OCI-LY3 (cell line): ENCODE data around the gene GADD45G.

Experiments
- H2AFZ ChIP-seq: fragments of 200-600, 300-600 bp; shearing (Covaris generic); 2 replicates; pipeline ENCODE4 v1.6.0; 2014; ENCODE audit warnings: antibody characterized with exemption, low read depth, low read length
- H3K27ac ChIP-seq: fragments of 200-600, 300-600 bp; sonication (generic); 2 replicates; pipeline ENCODE4 v1.5.1; 2014; ENCODE audit warnings: mild to moderate bottlenecking, low read length, moderate library complexity, mixed read lengths
- H3K27me3 ChIP-seq: fragments of 200-600, 300-600 bp; sonication (generic); 2 replicates; pipeline ENCODE4 v1.6.1; 2014; ENCODE audit warnings: low read depth, low read length, mixed read lengths
- H3K36me3 ChIP-seq: fragments of 200-600, 300-600 bp; sonication (generic); replicated peaks from 2 replicates; pipeline ENCODE3; 2014; ENCODE audit warnings: low read depth, low read length, mixed read lengths
- H3K4me1 ChIP-seq: fragments of 300-600, 200-600 bp; sonication (generic); 2 replicates; pipeline ENCODE4 v1.6.1; 2014; ENCODE audit warnings: low read length, mixed read lengths
- H3K4me2 ChIP-seq: fragments of 200-600, 300-600 bp; sonication (generic); 2 replicates; pipeline ENCODE4 v1.6.1; 2014; ENCODE audit warnings: low read length, mixed read lengths
- H3K4me3 ChIP-seq: fragments of 300-600, 200-600 bp; sonication (generic); 2 replicates; pipeline ENCODE4 v1.5.1; 2014; ENCODE audit warnings: antibody characterized with exemption, mild to moderate bottlenecking, low read length, moderate library complexity
- H3K79me2 ChIP-seq: fragments of 300-600, 200-600 bp; shearing (Covaris generic); 2 replicates; pipeline ENCODE4 v1.6.1; 2014; ENCODE audit warnings: mild to moderate bottlenecking, low read length, mixed read lengths
- H3K9ac ChIP-seq: fragments of 300-600, 200-600 bp; shearing (Covaris generic); 2 replicates; pipeline ENCODE4 v1.6.0; 2014; ENCODE audit warnings: mild to moderate bottlenecking, low read length, moderate library complexity
- H3K9me3 ChIP-seq: fragments of 200-600, 300-600 bp; shearing (Covaris generic); 2 replicates; pipeline ENCODE4 v1.6.1; 2014; ENCODE audit warnings: low read length, mixed read lengths; ENCODE audit not compliant: insufficient read depth
- H4K20me1 ChIP-seq: fragments of 200-600, 300-600 bp; sonication (generic); 2 replicates; pipeline ENCODE4 v1.6.1; 2016; ENCODE audit warnings: low read length, mixed read lengths; ENCODE audit not compliant: insufficient read depth
- EZH2phosphoT487 ChIP-seq: fragments of 200-600 bp; shearing (Covaris generic); IDR thresholded peaks from 2 replicates; pipeline ENCODE4 v1.6.1; 2018; ENCODE audit warnings: antibody characterized with exemption, mixed run types, low read depth
- TF ChIP-seq, protein P1 (sequence below): fragments of 200-600, 300-600 bp; sonication (generic); IDR thresholded peaks from 2 replicates; pipeline ENCODE4 v1.5.1; 2014; ENCODE audit warnings: antibody characterized with exemption, low read length, low read depth

Gene GADD45G

DNA sequence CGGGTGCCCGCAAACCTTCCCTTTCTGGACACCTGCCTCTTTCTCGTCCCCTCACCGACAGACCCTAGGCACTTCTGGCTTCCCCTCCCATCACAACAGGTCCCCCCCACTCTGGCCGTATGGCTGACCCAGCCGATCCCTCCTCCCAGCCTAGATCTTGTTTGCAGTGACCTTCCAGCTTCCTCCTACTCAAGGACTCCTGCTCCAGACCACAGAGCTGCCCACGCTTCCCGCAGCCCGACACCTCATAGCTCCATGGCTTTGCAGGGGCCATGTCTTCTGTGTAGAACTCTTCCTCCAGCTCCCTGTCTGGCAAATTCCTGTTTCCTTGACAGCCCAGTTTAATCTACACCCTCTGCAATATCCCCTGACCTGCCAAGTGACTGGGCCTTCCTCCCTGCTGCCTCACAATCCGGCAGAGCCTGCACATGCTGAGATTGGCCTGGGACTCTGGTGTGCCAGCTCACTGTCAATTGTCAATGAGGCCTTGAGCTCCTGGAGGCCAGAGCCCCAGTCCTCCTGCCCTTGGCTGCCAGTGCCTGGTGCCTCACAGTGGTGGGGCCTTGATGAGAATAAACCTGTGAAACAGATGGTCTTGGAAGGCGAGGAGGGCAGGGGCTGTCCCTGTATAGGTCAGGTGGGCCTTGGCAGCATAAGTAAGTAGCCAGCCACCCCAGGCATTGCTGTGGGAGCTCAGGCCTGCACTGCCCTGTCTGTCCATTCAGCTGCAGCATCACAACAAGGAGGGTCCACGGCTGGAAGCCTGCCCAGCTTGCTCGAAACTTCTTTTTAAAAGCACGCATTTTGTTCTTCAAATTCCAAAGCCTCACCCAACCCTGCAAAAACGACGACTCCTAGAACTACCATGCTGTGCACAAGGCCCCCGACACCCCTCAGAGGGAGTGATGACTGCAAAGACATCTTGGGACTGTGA lies 50.5 kb downstream of the GADD45G start:
- no peaks in the 10 kb centered on the region for H3K79me2 ChIP-seq
- no peak overlapping the region for H3K9ac ChIP-seq
- no peaks in the 10 kb centered on the region for H4K20me1 ChIP-seq
- no peak for TF ChIP-seq EZH2phosphoT487
- TF ChIP-seq, protein P1, sequence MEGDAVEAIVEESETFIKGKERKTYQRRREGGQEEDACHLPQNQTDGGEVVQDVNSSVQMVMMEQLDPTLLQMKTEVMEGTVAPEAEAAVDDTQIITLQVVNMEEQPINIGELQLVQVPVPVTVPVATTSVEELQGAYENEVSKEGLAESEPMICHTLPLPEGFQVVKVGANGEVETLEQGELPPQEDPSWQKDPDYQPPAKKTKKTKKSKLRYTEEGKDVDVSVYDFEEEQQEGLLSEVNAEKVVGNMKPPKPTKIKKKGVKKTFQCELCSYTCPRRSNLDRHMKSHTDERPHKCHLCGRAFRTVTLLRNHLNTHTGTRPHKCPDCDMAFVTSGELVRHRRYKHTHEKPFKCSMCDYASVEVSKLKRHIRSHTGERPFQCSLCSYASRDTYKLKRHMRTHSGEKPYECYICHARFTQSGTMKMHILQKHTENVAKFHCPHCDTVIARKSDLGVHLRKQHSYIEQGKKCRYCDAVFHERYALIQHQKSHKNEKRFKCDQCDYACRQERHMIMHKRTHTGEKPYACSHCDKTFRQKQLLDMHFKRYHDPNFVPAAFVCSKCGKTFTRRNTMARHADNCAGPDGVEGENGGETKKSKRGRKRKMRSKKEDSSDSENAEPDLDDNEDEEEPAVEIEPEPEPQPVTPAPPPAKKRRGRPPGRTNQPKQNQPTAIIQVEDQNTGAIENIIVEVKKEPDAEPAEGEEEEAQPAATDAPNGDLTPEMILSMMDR: no peak
- no peak overlapping the region for H3K4me3 ChIP-seq
- H3K27me3 ChIP-seq: peaks cover 6% of the 10 kb centered on the region; the same call in 1 of the 2 replicates
- no peak overlapping the region for H3K27ac ChIP-seq
- no peaks in the 10 kb centered on the region for H3K36me3 ChIP-seq
- peaks cover 13% of the 10 kb centered on the region for H3K4me1 ChIP-seq
- H3K4me2 ChIP-seq: no peak overlapping the region
- H2AFZ ChIP-seq: no peak overlapping the region
- no peaks in the 10 kb centered on the region for H3K9me3 ChIP-seq
